DND-41 (cell line): ENCODE results near the gene ARHGAP26.

ENCODE experiments used
- ATAC-seq: fragments of 200-7000 bp; cut with Tn5 transposase; 3 replicates; pipeline ENCODE4 v1.9.1; 2021; ENCODE audit warnings: low read depth; ENCODE audit not compliant: insufficient read depth
- DNase-seq: peaks from one replicate; pipeline ENCODE4 v3.0.0-alpha.2; 2020
- H2AFZ ChIP-seq: 2 replicates; pipeline ENCODE4 v1.6.0; 2012; ENCODE audit warnings: low read depth, low read length
- H3K27ac ChIP-seq: 2 replicates; pipeline ENCODE4 v1.5.1; 2012; ENCODE audit warnings: low read length, inconsistent platforms
- H3K27me3 ChIP-seq: fragments of 200-600 bp; sonication (generic); 2 replicates; pipeline ENCODE4 v1.6.0; 2012; ENCODE audit warnings: low read length, mild to moderate bottlenecking, inconsistent platforms; ENCODE audit not compliant: insufficient read depth, poor library complexity
- H3K36me3 ChIP-seq: 2 replicates; pipeline ENCODE4 v1.5.1; 2012; ENCODE audit warnings: low read length, inconsistent platforms; ENCODE audit not compliant: insufficient read depth
- H3K4me1 ChIP-seq: 2 replicates; pipeline ENCODE4 v1.5.1; 2012; ENCODE audit warnings: mild to moderate bottlenecking, low read length; ENCODE audit not compliant: insufficient read depth
- H3K4me2 ChIP-seq: 2 replicates; pipeline ENCODE4 v1.6.0; 2012; ENCODE audit warnings: mild to moderate bottlenecking, moderate library complexity, low read length, inconsistent platforms; ENCODE audit not compliant: insufficient read depth
- H3K4me3 ChIP-seq, 2 experiments: fragments of 200-600 bp in 1 of 2; shearing (Covaris generic) in 1 of 2; 2 replicates each; pipeline ENCODE4 v1.5.1; 2012 to 2016; ENCODE audit warnings: inconsistent platforms in 2 of 2, low read length in 2 of 2, mild to moderate bottlenecking in 2 of 2, low read depth in 1 of 2, moderate library complexity in 1 of 2
- H3K79me2 ChIP-seq: 2 replicates; pipeline ENCODE4 v1.6.0; 2012; ENCODE audit warnings: low read length, inconsistent platforms; ENCODE audit not compliant: insufficient read depth
- H3K9ac ChIP-seq: 2 replicates; pipeline ENCODE4 v1.6.0; 2012; ENCODE audit warnings: low read depth, mild to moderate bottlenecking, inconsistent platforms, low read length, moderate library complexity
- H3K9me3 ChIP-seq: 2 replicates; pipeline ENCODE4 v1.5.1; 2012; ENCODE audit warnings: low read length, moderate library complexity, mild to moderate bottlenecking, inconsistent platforms; ENCODE audit not compliant: insufficient read depth, severe bottlenecking
- H4K20me1 ChIP-seq: 2 replicates; pipeline ENCODE4 v1.6.0; 2012; ENCODE audit warnings: low read length; ENCODE audit not compliant: insufficient read depth
- CTCF ChIP-seq: IDR thresholded peaks from 2 replicates; pipeline ENCODE4 v1.5.1; 2012; ENCODE audit warnings: borderline replicate concordance, low read length, moderate library complexity, mild to moderate bottlenecking; ENCODE audit not compliant: poor library complexity, severe bottlenecking; ENCODE audit errors: extremely low read depth
- EZH2 ChIP-seq: IDR thresholded peaks from 3 replicates; pipeline ENCODE4 v1.6.1; 2012; ENCODE audit warnings: borderline replicate concordance, low read depth, mild to moderate bottlenecking, moderate library complexity, low read length, inconsistent platforms; ENCODE audit not compliant: severe bottlenecking

The ARHGAP26 gene

GRCh38 chr5:143162810-143163209 lies 392.6 kb downstream of the ARHGAP26 start:
- Histone ChIP-seq H3K4me2 (no peak overlapping the region), H3K9ac (no peak overlapping the region), H3K4me3 (no peak overlapping the region), H3K79me2 (no peaks in the 10 kb centered on the region), H4K20me1 (no peaks in the 10 kb centered on the region), H2AFZ (no peak overlapping the region), H3K4me1 (no peaks in the 10 kb centered on the region), H3K9me3 (no peaks in the 10 kb centered on the region), H3K27me3 (no peaks in the 10 kb centered on the region), H3K36me3 (no peaks in the 10 kb centered on the region), H3K27ac (no peak overlapping the region)
- ATAC-seq (no peak), DNase-seq (no peak)
- TF ChIP-seq EZH2 (no peak), CTCF (no peak)

- TF ChIP-seq CTCF (no peak), EZH2 (no peak)
- no peak overlapping the region for H3K27ac ChIP-seq
- no peaks in the 10 kb centered on the region for H3K79me2 ChIP-seq
- no peak overlapping the region for H3K9ac ChIP-seq
- no peak for DNase-seq
- H3K4me1 ChIP-seq: no peaks in the 10 kb centered on the region
- no peaks in the 10 kb centered on the region for H3K9me3 ChIP-seq
- H3K4me2 ChIP-seq: no peak overlapping the region
- no peak overlapping the region for H3K4me3 ChIP-seq
- H4K20me1 ChIP-seq: no peaks in the 10 kb centered on the region
- no peak overlapping the region for H2AFZ ChIP-seq
- no peaks in the 10 kb centered on the region for H3K27me3 ChIP-seq
- no peak for ATAC-seq
- H3K36me3 ChIP-seq: no peaks in the 10 kb centered on the region
Measured at GRCh38 chr5:143164557-143164956, 394.4 kb downstream of the ARHGAP26 start.

- no peak overlapping the region for H3K4me3 ChIP-seq
- H2AFZ ChIP-seq: no peak overlapping the region
- no peaks in the 10 kb centered on the region for H3K36me3 ChIP-seq
- H3K9ac ChIP-seq: no peak overlapping the region
- H3K4me1 ChIP-seq: no peaks in the 10 kb centered on the region
- H3K79me2 ChIP-seq: no peaks in the 10 kb centered on the region
- H3K9me3 ChIP-seq: no peaks in the 10 kb centered on the region
- no peaks in the 10 kb centered on the region for H4K20me1 ChIP-seq
- no peak overlapping the region for H3K4me2 ChIP-seq
- no peaks in the 10 kb centered on the region for H3K27me3 ChIP-seq
- no peak for TF ChIP-seq EZH2
- DNase-seq (no peak), ATAC-seq (no peak)
- no peak overlapping the region for H3K27ac ChIP-seq
Measured at GRCh38 chr5:143165049-143165880, 395.1 kb downstream of the ARHGAP26 start.

- Histone ChIP-seq H3K9me3 (no peaks in the 10 kb centered on the region), H3K9ac (no peak overlapping the region), H3K4me3 (no peak overlapping the region), H3K4me1 (no peaks in the 10 kb centered on the region), H3K79me2 (no peaks in the 10 kb centered on the region), H3K27ac (no peak overlapping the region), H4K20me1 (no peaks in the 10 kb centered on the region), H3K36me3 (no peaks in the 10 kb centered on the region), H3K4me2 (no peak overlapping the region), H2AFZ (no peak overlapping the region), H3K27me3 (no peaks in the 10 kb centered on the region)
- no peak for TF ChIP-seq CTCF
- TF ChIP-seq EZH2: no peak
- DNase-seq (no peak), ATAC-seq (no peak)
Measured at GRCh38 chr5:143166090-143166489, 395.9 kb downstream of the ARHGAP26 start.
